HL-60 (cell line): ENCODE data around the gene LGALS7B.
"Not testable (repeated sequence)": the region's sequence is repeated elsewhere in the genome, so short reads cannot be mapped to it uniquely, and the experiment has no call there.

Experiments used
- POLR2AphosphoS5 ChIP-seq: IDR thresholded peaks from 2 replicates; pipeline ENCODE4 v1.6.1; 2012; ENCODE audit warnings: low read depth
- TF ChIP-seq, protein P1 (sequence below): IDR thresholded peaks from one replicate; pipeline ENCODE4 v1.5.1; 2011; ENCODE audit warnings: low read length, control low read depth, inconsistent platforms; ENCODE audit not compliant: insufficient read depth
- TF ChIP-seq, protein P2 (sequence below): IDR thresholded peaks from 2 replicates; pipeline ENCODE4 v1.6.1; 2012; ENCODE audit warnings: low read depth; ENCODE audit not compliant: insufficient replicate concordance

DNA sequence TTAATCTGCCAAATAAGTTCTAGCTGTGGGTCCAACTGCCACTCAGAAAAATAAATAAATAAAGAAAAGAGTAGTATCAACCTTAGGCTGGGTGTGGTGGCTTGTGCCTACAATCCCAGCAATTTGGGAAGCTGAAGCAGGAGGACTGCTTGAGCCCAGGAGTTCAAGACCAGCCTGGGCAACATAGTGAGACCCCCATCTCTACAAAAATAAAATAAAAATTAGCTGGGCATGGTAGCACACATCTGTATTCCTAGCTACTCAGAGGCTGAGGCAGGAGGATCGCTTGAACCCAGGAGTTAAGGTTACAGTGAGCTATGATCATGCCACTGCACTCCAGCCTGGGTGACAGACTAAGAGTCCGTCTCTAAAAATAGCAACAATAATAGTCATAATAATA is 24.9 kb downstream of the LGALS7B start:
- TF ChIP-seq, protein P1, sequence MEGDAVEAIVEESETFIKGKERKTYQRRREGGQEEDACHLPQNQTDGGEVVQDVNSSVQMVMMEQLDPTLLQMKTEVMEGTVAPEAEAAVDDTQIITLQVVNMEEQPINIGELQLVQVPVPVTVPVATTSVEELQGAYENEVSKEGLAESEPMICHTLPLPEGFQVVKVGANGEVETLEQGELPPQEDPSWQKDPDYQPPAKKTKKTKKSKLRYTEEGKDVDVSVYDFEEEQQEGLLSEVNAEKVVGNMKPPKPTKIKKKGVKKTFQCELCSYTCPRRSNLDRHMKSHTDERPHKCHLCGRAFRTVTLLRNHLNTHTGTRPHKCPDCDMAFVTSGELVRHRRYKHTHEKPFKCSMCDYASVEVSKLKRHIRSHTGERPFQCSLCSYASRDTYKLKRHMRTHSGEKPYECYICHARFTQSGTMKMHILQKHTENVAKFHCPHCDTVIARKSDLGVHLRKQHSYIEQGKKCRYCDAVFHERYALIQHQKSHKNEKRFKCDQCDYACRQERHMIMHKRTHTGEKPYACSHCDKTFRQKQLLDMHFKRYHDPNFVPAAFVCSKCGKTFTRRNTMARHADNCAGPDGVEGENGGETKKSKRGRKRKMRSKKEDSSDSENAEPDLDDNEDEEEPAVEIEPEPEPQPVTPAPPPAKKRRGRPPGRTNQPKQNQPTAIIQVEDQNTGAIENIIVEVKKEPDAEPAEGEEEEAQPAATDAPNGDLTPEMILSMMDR: not testable (repeated sequence)
- TF ChIP-seq, protein P2, sequence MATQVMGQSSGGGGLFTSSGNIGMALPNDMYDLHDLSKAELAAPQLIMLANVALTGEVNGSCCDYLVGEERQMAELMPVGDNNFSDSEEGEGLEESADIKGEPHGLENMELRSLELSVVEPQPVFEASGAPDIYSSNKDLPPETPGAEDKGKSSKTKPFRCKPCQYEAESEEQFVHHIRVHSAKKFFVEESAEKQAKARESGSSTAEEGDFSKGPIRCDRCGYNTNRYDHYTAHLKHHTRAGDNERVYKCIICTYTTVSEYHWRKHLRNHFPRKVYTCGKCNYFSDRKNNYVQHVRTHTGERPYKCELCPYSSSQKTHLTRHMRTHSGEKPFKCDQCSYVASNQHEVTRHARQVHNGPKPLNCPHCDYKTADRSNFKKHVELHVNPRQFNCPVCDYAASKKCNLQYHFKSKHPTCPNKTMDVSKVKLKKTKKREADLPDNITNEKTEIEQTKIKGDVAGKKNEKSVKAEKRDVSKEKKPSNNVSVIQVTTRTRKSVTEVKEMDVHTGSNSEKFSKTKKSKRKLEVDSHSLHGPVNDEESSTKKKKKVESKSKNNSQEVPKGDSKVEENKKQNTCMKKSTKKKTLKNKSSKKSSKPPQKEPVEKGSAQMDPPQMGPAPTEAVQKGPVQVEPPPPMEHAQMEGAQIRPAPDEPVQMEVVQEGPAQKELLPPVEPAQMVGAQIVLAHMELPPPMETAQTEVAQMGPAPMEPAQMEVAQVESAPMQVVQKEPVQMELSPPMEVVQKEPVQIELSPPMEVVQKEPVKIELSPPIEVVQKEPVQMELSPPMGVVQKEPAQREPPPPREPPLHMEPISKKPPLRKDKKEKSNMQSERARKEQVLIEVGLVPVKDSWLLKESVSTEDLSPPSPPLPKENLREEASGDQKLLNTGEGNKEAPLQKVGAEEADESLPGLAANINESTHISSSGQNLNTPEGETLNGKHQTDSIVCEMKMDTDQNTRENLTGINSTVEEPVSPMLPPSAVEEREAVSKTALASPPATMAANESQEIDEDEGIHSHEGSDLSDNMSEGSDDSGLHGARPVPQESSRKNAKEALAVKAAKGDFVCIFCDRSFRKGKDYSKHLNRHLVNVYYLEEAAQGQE: not testable (repeated sequence)
- not testable (repeated sequence) for TF ChIP-seq POLR2AphosphoS5
